HG03432 (cell line): ENCODE data around the gene CCDC85C.

Source experiments
- ATAC-seq: cut with Tn5 transposase; IDR thresholded peaks from one replicate; pipeline ENCODE4 v1.9.1; 2021; ENCODE audit warnings: mild to moderate bottlenecking, moderate library complexity; ENCODE audit not compliant: unreplicated experiment

The CCDC85C gene

GRCh38 chr14:99590746-99591555, 13.1 kb downstream of the CCDC85C start:
- no peak for ATAC-seq

- no peak for ATAC-seq
Observed at GRCh38 chr14:99589651-99590530, 14.1 kb downstream of the CCDC85C start.

GRCh38 chr14:99589031-99589441, 15.0 kb downstream of the CCDC85C start:
- ATAC-seq, result no peak

- no peak for ATAC-seq
Observed at GRCh38 chr14:99587460-99588278, 16.3 kb downstream of the CCDC85C start.

- no peak for ATAC-seq
Observed at GRCh38 chr14:99586761-99587459, 17.1 kb downstream of the CCDC85C start.

GRCh38 chr14:99586054-99586760, 17.8 kb downstream of the CCDC85C start:
- no peak for ATAC-seq

GRCh38 chr14:99584823-99585222, 19.2 kb downstream of the CCDC85C start:
- no peak for ATAC-seq

- ATAC-seq, result no peak
Observed at GRCh38 chr14:99581938-99582337, 22.1 kb downstream of the CCDC85C start.

GRCh38 chr14:99581374-99581773, 22.6 kb downstream of the CCDC85C start:
- ATAC-seq, result no peak

- ATAC-seq, result no peak
Observed at GRCh38 chr14:99579903-99580571, 24.0 kb downstream of the CCDC85C start.

- ATAC-seq, result no peak
Observed at GRCh38 chr14:99579120-99579836, 24.7 kb downstream of the CCDC85C start.

GRCh38 chr14:99578541-99579101, 25.4 kb downstream of the CCDC85C start:
- ATAC-seq, result no peak

GRCh38 chr14:99576761-99577705, 27.0 kb downstream of the CCDC85C start:
- ATAC-seq, result no peak

- no peak for ATAC-seq
Observed at GRCh38 chr14:99576304-99576703, 27.7 kb downstream of the CCDC85C start.

GRCh38 chr14:99575043-99576023, 28.7 kb downstream of the CCDC85C start:
- no peak for ATAC-seq
